Spleen (tissue), 7 donors: Measurements from ENCODE around the gene KIN.

Source experiments
- POLR2A ChIP-seq, 3 donors: fragments of 450-650 bp; IDR thresholded peaks; one replicate each; pipeline ENCODE4 v1.5.1; 2017; ENCODE audit warnings: antibody characterized with exemption in 3 of 3, mild to moderate bottlenecking in 1 of 3
- TF ChIP-seq, protein P1 (sequence below), 11 experiments: fragments of 200-600 bp in 7 of 11; fragments of 450-650 bp in 4 of 11; sonication (generic) in 4 of 11; IDR thresholded peaks in 8 of 11; conservative IDR thresholded peaks in 3 of 11; 1 replicate in 7 of 11; 2 replicates in 4 of 11; pipeline versions ENCODE4 v1.4.0 to v1.8.0; 2016 to 2021; ENCODE audit warnings: antibody characterized with exemption in 11 of 11, inconsistent platforms in 4 of 11, mild to moderate bottlenecking in 1 of 11
- donor health status: DM: no; HTN: no; CAD: no; lungs with moderate emphysema.
- donor health status: DM: no; HTN: no; CAD: no.
- donor health status: DM: no; HTN: no; CAD: no.

DNA sequence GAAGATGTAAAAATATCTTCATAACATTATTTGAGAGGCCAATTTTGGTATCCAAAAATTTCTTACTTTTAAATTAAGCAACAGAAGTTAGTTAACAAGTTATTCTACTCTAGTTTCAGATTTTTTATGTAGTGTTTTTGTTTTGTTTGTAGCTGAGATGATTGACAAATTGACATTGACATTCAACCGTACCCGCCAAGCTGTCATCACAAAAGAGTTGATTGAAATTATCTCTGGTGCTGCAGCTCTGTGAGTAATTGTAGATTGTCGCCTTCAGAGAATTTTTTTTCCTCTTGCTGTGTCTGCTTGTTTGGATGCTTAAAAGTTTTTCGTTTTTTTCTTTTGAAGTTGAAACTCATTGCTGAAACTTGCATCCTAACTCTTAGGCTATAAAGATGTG, 14.8 kb upstream of the KIN start:
- TF ChIP-seq, protein P1, sequence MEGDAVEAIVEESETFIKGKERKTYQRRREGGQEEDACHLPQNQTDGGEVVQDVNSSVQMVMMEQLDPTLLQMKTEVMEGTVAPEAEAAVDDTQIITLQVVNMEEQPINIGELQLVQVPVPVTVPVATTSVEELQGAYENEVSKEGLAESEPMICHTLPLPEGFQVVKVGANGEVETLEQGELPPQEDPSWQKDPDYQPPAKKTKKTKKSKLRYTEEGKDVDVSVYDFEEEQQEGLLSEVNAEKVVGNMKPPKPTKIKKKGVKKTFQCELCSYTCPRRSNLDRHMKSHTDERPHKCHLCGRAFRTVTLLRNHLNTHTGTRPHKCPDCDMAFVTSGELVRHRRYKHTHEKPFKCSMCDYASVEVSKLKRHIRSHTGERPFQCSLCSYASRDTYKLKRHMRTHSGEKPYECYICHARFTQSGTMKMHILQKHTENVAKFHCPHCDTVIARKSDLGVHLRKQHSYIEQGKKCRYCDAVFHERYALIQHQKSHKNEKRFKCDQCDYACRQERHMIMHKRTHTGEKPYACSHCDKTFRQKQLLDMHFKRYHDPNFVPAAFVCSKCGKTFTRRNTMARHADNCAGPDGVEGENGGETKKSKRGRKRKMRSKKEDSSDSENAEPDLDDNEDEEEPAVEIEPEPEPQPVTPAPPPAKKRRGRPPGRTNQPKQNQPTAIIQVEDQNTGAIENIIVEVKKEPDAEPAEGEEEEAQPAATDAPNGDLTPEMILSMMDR (IDR thresholded peaks at IDR 0.05 in 8 of 11, conservative IDR thresholded peaks at IDR 0.05 in 3 of 11) = no peak
- no peak for TF ChIP-seq POLR2A (IDR thresholded peaks at IDR 0.05)
